AG04449 (cell line): ENCODE results near the gene NEK7.

ENCODE experiments used
- CTCF ChIA-PET: fragments of 350-600 bp; formaldehyde crosslinking; extraction: SDS; loops from one replicate; lab custom pipeline; 2021; ENCODE audit warnings: antibody characterized with exemption; lab: Yijun Ruan, JAX
- POLR2A ChIA-PET: fragments of 400-600, 350-600 bp; formaldehyde crosslinking; extraction: SDS; loops from one replicate; lab custom pipeline; 2020; ENCODE audit warnings: antibody characterized with exemption, inconsistent platforms; lab: Yijun Ruan, JAX
- DNase-seq: peaks from one replicate; pipeline ENCODE4 v3.0.0-alpha.2; 2010; ENCODE audit warnings: low read depth, low spot score
- H3K4me3 ChIP-seq: 2 replicates; pipeline ENCODE4 v1.5.1; 2011; ENCODE audit warnings: low read depth, mild to moderate bottlenecking, control low read depth, low read length
- CTCF ChIP-seq: IDR thresholded peaks from one replicate; pipeline ENCODE4 v1.5.1; 2011; ENCODE audit warnings: mild to moderate bottlenecking, moderate library complexity, low read length, control low read depth, inconsistent platforms; ENCODE audit not compliant: insufficient read depth; ENCODE audit errors: missing control alignments

NEK7 gene

GRCh38 chr1:198116469-198116868, 40.3 kb upstream of the NEK7 start:
- POLR2A ChIA-PET = interaction anchor here (1.3 to 4.0 kb wide), 2 partner anchors 14 to 41 kb away, joined by 4 to 30 read pairs; partner anchors contain the start of gene NEK7
- no peak for TF ChIP-seq CTCF
- DNase-seq = no peak
- CTCF ChIA-PET = interaction anchor here (1.2 to 4.4 kb wide), 4 partner anchors 9 to 39 kb away, joined by 3 to 23 read pairs (median 11); partner anchors contain the start of gene NEK7
- no peak overlapping the region for H3K4me3 ChIP-seq

GRCh38 chr1:198117267-198117666, 39.5 kb upstream of the NEK7 start:
- no peak for TF ChIP-seq CTCF
- no peak overlapping the region for H3K4me3 ChIP-seq
- POLR2A ChIA-PET = interaction anchor here (0.8 to 4.0 kb wide), 3 partner anchors 15 to 201 kb away, joined by 4 to 30 read pairs (median 4); partner anchors contain the start of gene NEK7
- CTCF ChIA-PET = interaction anchor here (0.7 to 4.4 kb wide), 6 partner anchors 9 to 38 kb away, joined by 3 to 23 read pairs (median 4); partner anchors contain the start of gene NEK7
- DNase-seq = no peak

- POLR2A ChIA-PET = interaction anchor here (0.6 to 4.0 kb wide), 3 partner anchors 39 to 567 kb away, joined by 3 to 30 read pairs (median 4); partner anchors contain the start of gene NEK7
- TF ChIP-seq CTCF = no peak
- CTCF ChIA-PET = interaction anchor here (1.3 to 4.4 kb wide), 2 partner anchors 29 to 37 kb away, joined by 3 to 23 read pairs; partner anchors contain the start of gene NEK7
- H3K4me3 ChIP-seq = no peak overlapping the region
- peak; percentile 91 for DNase-seq
These were observed 38.7 kb upstream of the NEK7 start for GRCh38 chr1:198118134-198118533.

DNA sequence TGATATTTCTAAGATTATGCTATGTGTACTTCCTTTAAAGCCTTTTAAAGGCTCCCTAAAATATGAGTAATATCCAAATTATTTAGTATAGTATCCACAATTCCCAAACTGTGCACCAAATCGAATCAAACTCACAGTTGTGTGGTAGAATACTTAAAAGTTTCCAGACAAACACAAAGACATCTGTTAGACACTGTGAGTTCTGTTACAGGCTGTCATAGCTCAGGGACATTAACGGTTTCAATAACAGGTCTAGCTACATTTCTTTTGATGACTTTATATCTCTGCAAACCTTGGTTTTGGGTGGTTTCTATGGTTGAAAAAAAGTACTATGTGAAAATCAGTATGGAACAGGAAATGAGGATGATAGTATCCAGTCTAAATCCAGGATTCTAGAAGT, 36.9 kb upstream of the NEK7 start:
- CTCF ChIA-PET = interaction anchor here (1.9 to 4.4 kb wide), 2 partner anchors 31 to 35 kb away, joined by 5 to 23 read pairs; partner anchors contain the start of gene NEK7
- POLR2A ChIA-PET = interaction anchor here (0.6 to 4.0 kb wide), 4 partner anchors 17 to 562 kb away, joined by 3 to 30 read pairs (median 3); partner anchors contain the start of genes LHX9 and NEK7
- no peak for DNase-seq
- TF ChIP-seq CTCF = no peak
- H3K4me3 ChIP-seq = no peak overlapping the region

- POLR2A ChIA-PET = interaction anchor here (0.7 to 1.2 kb wide), 2 partner anchors 19 to 35 kb away, joined by 3 to 6 read pairs; partner anchors contain the start of gene NEK7
- H3K4me3 ChIP-seq = no peak overlapping the region
- CTCF ChIA-PET = interaction anchor here (0.6 to 1.9 kb wide), 2 partner anchors 33 to 551 kb away, joined by 3 to 5 read pairs; no protein-coding TSS in a partner anchor
- no peak for TF ChIP-seq CTCF
- peak; percentile 80 for DNase-seq
These were observed 35.6 kb upstream of the NEK7 start for GRCh38 chr1:198121056-198121826.
